Measurements from ENCODE around the gene SLC17A9. TPM values are rescaled to one million over a fixed set of nuclear protein-coding genes. Genes with fewer than 3 reads are reported as not detected.

The SLC17A9 gene
- total RNA-seq, 1 experiment from 2014 or later, result 37.6 TPM

- no peak overlapping the region for H3K4me3 ChIP-seq (replicated peaks in 1 of 2; ENCODE audit: low read depth in 1 of 2, low read length in 2 of 2)
- no peak overlapping the region for H3K9ac ChIP-seq (ENCODE audit: low read length)
- peaks cover 9 to 12% of the 10 kb centered on the region in 2 experiments; a peak in 3 of 4 replicates for H3K4me1 ChIP-seq (ENCODE audit: control insufficient read depth in 1 of 2, insufficient read depth in 2 of 2, low read length in 2 of 2)
- H3K9me3 ChIP-seq (ENCODE audit: control insufficient read depth in 1 of 2, insufficient read depth in 1 of 2, low read depth in 1 of 2, low read length in 2 of 2), result no peaks in the 10 kb centered on the region
- RAD21 ChIA-PET (ENCODE audit: low non-redundant PET in 1 of 2, low total read pairs in 2 of 2, uncharacterized antibody in 2 of 2, unreplicated experiment in 2 of 2), result no interaction called here
- H3K27ac ChIP-seq (ENCODE audit: low read depth, low read length), result no peak overlapping the region
- no peak for DNase-seq (ENCODE audit: low read depth, low spot score)
- peaks cover 44 to 55% of the 10 kb centered on the region in 2 experiments for H3K36me3 ChIP-seq (ENCODE audit: control insufficient read depth in 1 of 2, insufficient read depth in 2 of 2, low read length in 2 of 2)
- peaks cover 39% of the 10 kb centered on the region; the same call in 1 of the 2 replicates for H4K20me1 ChIP-seq (ENCODE audit: insufficient read depth)
- TF ChIP-seq ELF1 (IDR thresholded peaks at IDR 0.05; ENCODE audit: borderline replicate concordance, low read depth), result no peak
- no peak for TF ChIP-seq FOSL1 (IDR thresholded peaks at IDR 0.05; ENCODE audit: low read depth)
- TF ChIP-seq SP1 (IDR thresholded peaks at IDR 0.05; ENCODE audit: low read depth), result no peak
- TF ChIP-seq JUND (IDR thresholded peaks at IDR 0.05), result no peak
- TF ChIP-seq POLR2AphosphoS5 (IDR thresholded peaks at IDR 0.05; ENCODE audit: low read depth, low read length), result no peak
- no peak for TF ChIP-seq YY1 (IDR thresholded peaks at IDR 0.05; ENCODE audit: extremely low read depth, insufficient replicate concordance, low read depth, low read length)
- no peak for TF ChIP-seq EZH2 (IDR thresholded peaks at IDR 0.05)
- TF ChIP-seq ZBTB33 (IDR thresholded peaks at IDR 0.05; ENCODE audit: extremely low read depth, insufficient replicate concordance, low read length), result no peak
- TF ChIP-seq CEBPB (IDR thresholded peaks at IDR 0.05; ENCODE audit: low read depth), result no peak
- no peak for TF ChIP-seq CTCF (IDR thresholded peaks at IDR 0.05 in 2 of 3, conservative IDR thresholded peaks at IDR 0.05 in 1 of 3; ENCODE audit: borderline replicate concordance in 1 of 3, insufficient read depth in 1 of 3, low read depth in 2 of 3, low read length in 2 of 3)
- TF ChIP-seq MAX (IDR thresholded peaks at IDR 0.05), result no peak
- no peak for TF ChIP-seq ZFX (IDR thresholded peaks at IDR 0.05)
- no peak for ATAC-seq
- H3K27me3 ChIP-seq (ENCODE audit: insufficient read depth, low read length), result no peaks in the 10 kb centered on the region
- POLR2A ChIA-PET, result no interaction called here
- H3K4me2 ChIP-seq (ENCODE audit: low read length), result no peak overlapping the region
- no peak overlapping the region for H2AFZ ChIP-seq (ENCODE audit: low read depth, low read length, poor library complexity, severe bottlenecking)
- CTCF ChIA-PET, result interaction anchor here (1.3 kb wide), 1 partner anchor 8 kb away, joined by 3 read pairs; no protein-coding TSS in a partner anchor
- BruUV-seq (replicated peaks), result no TSS peak
- peaks cover 100% of the 10 kb centered on the region for H3K79me2 ChIP-seq (ENCODE audit: insufficient read depth, low read length)
- intact Hi-C loops (cut with micrococcal nuclease), result no loop called here
- H3K9me2 ChIP-seq (ENCODE audit: insufficient read depth), result no peaks in the 10 kb centered on the region
These were observed 40.7 kb upstream of the SLC17A9 start for GRCh38 chr20:62911701-62912280.
